Astrocyte (in vitro differentiated cells and primary cell): Measurements from ENCODE around the gene UNC5CL. TPM values are rescaled to one million over a fixed set of nuclear protein-coding genes. Genes with fewer than 3 reads are reported as not detected.

Experiments
- DNase-seq: peaks from one replicate; pipeline ENCODE4 v3.0.0-alpha.2; 2010; ENCODE audit warnings: low read depth
- FAIRE-seq: peaks from 2 replicates; lab custom pipeline; 2011; peaks lifted over from hg19 to GRCh38; lab: Jason Lieb, UNC
- H2AFZ ChIP-seq: 2 replicates; pipeline ENCODE4 v1.6.0; 2012; ENCODE audit warnings: low read depth, low read length, inconsistent platforms
- H3K27ac ChIP-seq: 2 replicates; pipeline ENCODE4 v1.5.1; 2011; ENCODE audit warnings: low read depth, low read length, inconsistent platforms
- H3K27me3 ChIP-seq: 2 replicates; pipeline ENCODE4 v1.6.0; 2011; ENCODE audit warnings: low read length, inconsistent platforms; ENCODE audit not compliant: insufficient read depth
- H3K36me3 ChIP-seq: 2 replicates; pipeline ENCODE4 v1.5.1; 2011; ENCODE audit warnings: low read length, inconsistent platforms; ENCODE audit not compliant: insufficient read depth
- H3K4me1 ChIP-seq: 2 replicates; pipeline ENCODE4 v1.5.1; 2011; ENCODE audit warnings: low read length, inconsistent platforms; ENCODE audit not compliant: insufficient read depth
- H3K4me2 ChIP-seq: 2 replicates; pipeline ENCODE4 v1.6.0; 2012; ENCODE audit warnings: low read length, inconsistent platforms
- H3K4me3 ChIP-seq: 2 replicates; pipeline ENCODE4 v1.5.1; 2011; ENCODE audit warnings: low read depth, mild to moderate bottlenecking, low read length, inconsistent platforms; ENCODE audit not compliant: insufficient read depth
- H3K79me2 ChIP-seq: 2 replicates; pipeline ENCODE4 v1.6.0; 2012; ENCODE audit warnings: mild to moderate bottlenecking, low read length, inconsistent platforms; ENCODE audit not compliant: insufficient read depth
- H3K9ac ChIP-seq: 2 replicates; pipeline ENCODE4 v1.6.0; 2012; ENCODE audit warnings: mild to moderate bottlenecking, low read length, inconsistent platforms
- H3K9me3 ChIP-seq: 2 replicates; pipeline ENCODE4 v1.5.1; 2012; ENCODE audit warnings: low read depth, mild to moderate bottlenecking, low read length, inconsistent platforms; ENCODE audit not compliant: insufficient read depth
- H4K20me1 ChIP-seq: 2 replicates; pipeline ENCODE4 v1.6.0; 2012; ENCODE audit warnings: low read length, inconsistent platforms; ENCODE audit not compliant: insufficient read depth
- H3K27ac Mint-ChIP-seq: one replicate; pipeline ENCODE4 v1.8.0; 2021; ENCODE audit warnings: mild to moderate bottlenecking, mixed read lengths; ENCODE audit not compliant: unreplicated experiment
- H3K27me3 Mint-ChIP-seq: one replicate; pipeline ENCODE4 v1.8.0; 2021; ENCODE audit warnings: low read depth, mixed read lengths; ENCODE audit not compliant: unreplicated experiment
- H3K36me3 Mint-ChIP-seq: one replicate; pipeline ENCODE4 v1.8.0; 2021; ENCODE audit warnings: low read depth, mixed read lengths; ENCODE audit not compliant: unreplicated experiment
- H3K4me1 Mint-ChIP-seq: one replicate; pipeline ENCODE4 v1.8.0; 2021; ENCODE audit warnings: low read depth, mixed read lengths; ENCODE audit not compliant: unreplicated experiment
- H3K4me3 Mint-ChIP-seq: one replicate; pipeline ENCODE4 v1.8.0; 2021; ENCODE audit warnings: mild to moderate bottlenecking, moderate library complexity, mixed read lengths; ENCODE audit not compliant: unreplicated experiment
- H3K9me3 Mint-ChIP-seq: one replicate; pipeline ENCODE4 v1.8.0; 2021; ENCODE audit warnings: mild to moderate bottlenecking, mixed read lengths; ENCODE audit not compliant: unreplicated experiment
- EZH2 ChIP-seq: IDR thresholded peaks from 2 replicates; pipeline ENCODE4 v1.6.1; 2012; ENCODE audit warnings: mild to moderate bottlenecking, low read length, inconsistent platforms; ENCODE audit not compliant: insufficient read depth
- total RNA-seq: library from RNA; stranded (reverse); gene quantifications from 2 replicates; pipeline ENCODE4 v1.2.1, GENCODE V29; 2021
- TF ChIP-seq, protein P1 (sequence below): IDR thresholded peaks from 2 replicates; pipeline ENCODE4 v1.5.1; 2011; ENCODE audit warnings: low read depth, mild to moderate bottlenecking, inconsistent platforms, low read length, moderate library complexity; ENCODE audit not compliant: insufficient read depth

The UNC5CL gene
- total RNA-seq, 1 donor from 2014 or later = 0.27 TPM

DNA sequence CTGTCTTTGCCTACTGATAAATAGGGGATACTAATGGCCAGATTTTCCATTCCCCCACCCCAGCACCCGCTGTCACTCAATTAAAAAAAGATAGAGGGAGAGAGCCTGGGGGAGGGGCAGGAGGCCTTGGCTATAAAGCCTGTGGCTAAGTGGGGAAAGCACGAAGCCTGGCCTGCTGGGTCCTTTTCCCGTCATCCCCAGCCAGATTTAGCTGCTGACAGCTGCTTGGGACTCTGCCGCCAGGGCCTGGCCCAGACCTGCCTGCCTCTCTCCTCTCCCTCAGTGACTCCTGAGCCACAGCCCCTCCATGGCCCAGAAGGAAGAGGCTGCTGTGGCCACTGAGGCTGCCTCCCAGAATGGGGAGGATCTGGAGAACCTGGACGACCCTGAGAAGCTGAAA is 14.0 kb upstream of the UNC5CL start, which contains the start of gene APOBEC2:
Gene APOBEC2 (plus strand): TSS at position 162 of the 400 bp plus-strand sequence. CDS start 146 bp downstream, at position 308.
- Histone ChIP-seq H3K9ac (no peak within 1 kb of the TSS), H3K4me1 (no peaks in the 10 kb centered on the region), H3K27ac (no peak within 1 kb of the TSS), H3K4me3 (no peak within 1 kb of the TSS), H3K79me2 (no peaks in the 10 kb centered on the region), H3K9me3 (no peaks in the 10 kb centered on the region), H3K27me3 (no peaks in the 10 kb centered on the region), H2AFZ (no peak within 1 kb of the TSS), H3K36me3 (no peaks in the 10 kb centered on the region), H4K20me1 (no peaks in the 10 kb centered on the region), H3K4me2 (no peak within 1 kb of the TSS)
- Mint-ChIP-seq H3K27ac (no peak within 1 kb of the TSS), H3K4me3 (no peak within 1 kb of the TSS), H3K27me3 (peaks cover 3% of the 10 kb centered on the region), H3K36me3 (no peaks in the 10 kb centered on the region), H3K9me3 (peaks cover 2% of the 10 kb centered on the region), H3K4me1 (peaks cover 17% of the 10 kb centered on the region)
- FAIRE-seq (no peak), DNase-seq (no peak)
- no peak for TF ChIP-seq EZH2
- TF ChIP-seq, protein P1, sequence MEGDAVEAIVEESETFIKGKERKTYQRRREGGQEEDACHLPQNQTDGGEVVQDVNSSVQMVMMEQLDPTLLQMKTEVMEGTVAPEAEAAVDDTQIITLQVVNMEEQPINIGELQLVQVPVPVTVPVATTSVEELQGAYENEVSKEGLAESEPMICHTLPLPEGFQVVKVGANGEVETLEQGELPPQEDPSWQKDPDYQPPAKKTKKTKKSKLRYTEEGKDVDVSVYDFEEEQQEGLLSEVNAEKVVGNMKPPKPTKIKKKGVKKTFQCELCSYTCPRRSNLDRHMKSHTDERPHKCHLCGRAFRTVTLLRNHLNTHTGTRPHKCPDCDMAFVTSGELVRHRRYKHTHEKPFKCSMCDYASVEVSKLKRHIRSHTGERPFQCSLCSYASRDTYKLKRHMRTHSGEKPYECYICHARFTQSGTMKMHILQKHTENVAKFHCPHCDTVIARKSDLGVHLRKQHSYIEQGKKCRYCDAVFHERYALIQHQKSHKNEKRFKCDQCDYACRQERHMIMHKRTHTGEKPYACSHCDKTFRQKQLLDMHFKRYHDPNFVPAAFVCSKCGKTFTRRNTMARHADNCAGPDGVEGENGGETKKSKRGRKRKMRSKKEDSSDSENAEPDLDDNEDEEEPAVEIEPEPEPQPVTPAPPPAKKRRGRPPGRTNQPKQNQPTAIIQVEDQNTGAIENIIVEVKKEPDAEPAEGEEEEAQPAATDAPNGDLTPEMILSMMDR = no peak

DNA sequence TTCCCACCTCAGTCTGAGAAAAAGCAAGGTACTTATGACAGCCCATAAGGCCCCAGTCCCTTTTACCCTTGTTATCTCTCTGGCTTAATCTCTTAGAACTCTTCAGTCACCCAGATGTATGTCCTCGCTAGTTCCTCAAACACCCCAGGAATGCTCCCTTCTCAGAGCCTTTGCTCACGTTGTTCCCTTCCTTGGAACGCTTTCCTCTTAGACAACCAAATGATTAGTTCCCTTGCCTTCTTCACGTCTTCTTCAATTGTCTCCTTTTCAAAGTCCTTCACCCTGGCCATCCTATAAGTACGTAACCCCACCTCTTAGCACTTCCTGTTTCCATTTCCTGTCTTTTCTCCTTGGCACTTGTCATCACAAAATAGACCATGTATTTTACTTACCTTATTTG is 12.9 kb upstream of the UNC5CL start:
- Mint-ChIP-seq H3K9me3 (peaks cover 2% of the 10 kb centered on the region), H3K27ac (no peak overlapping the region), H3K27me3 (peaks cover 7% of the 10 kb centered on the region), H3K4me1 (peaks cover 17% of the 10 kb centered on the region), H3K4me3 (no peak overlapping the region), H3K36me3 (no peaks in the 10 kb centered on the region)
- Histone ChIP-seq H3K27ac (no peak overlapping the region), H3K9ac (no peak overlapping the region), H3K9me3 (no peaks in the 10 kb centered on the region), H4K20me1 (no peaks in the 10 kb centered on the region), H3K79me2 (no peaks in the 10 kb centered on the region), H3K4me2 (no peak overlapping the region), H3K4me1 (no peaks in the 10 kb centered on the region), H3K4me3 (no peak overlapping the region), H3K36me3 (no peaks in the 10 kb centered on the region), H2AFZ (no peak overlapping the region), H3K27me3 (no peaks in the 10 kb centered on the region)
- TF ChIP-seq, protein P1 = no peak
- no peak for TF ChIP-seq EZH2
- FAIRE-seq (no peak), DNase-seq (no peak)

DNA sequence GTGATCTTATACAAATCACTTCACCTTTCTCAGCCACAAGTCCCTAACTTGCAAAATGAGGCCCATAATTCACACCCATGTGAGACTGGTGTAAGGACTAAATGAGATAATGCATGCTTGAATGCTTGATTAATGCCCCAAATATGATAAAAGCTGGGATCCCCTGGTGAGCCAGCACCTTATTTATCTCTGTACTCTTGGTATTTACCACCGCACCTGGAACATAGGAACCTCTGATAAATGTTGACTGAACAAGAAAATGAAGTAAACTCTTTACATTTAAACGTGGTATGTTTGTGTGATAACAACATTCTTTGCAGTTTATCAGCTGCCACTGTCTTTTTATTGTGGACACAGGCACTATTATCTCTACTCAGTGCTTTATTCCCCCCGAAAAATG is 11.5 kb upstream of the UNC5CL start:
- H3K9me3 Mint-ChIP-seq = no peaks in the 10 kb centered on the region
- Histone ChIP-seq H3K79me2 (no peaks in the 10 kb centered on the region), H4K20me1 (no peaks in the 10 kb centered on the region), H3K27me3 (no peaks in the 10 kb centered on the region), H3K4me1 (no peaks in the 10 kb centered on the region), H3K27ac (no peak overlapping the region), H3K4me3 (no peak overlapping the region), H3K4me2 (no peak overlapping the region), H3K9me3 (no peaks in the 10 kb centered on the region), H3K9ac (no peak overlapping the region), H3K36me3 (no peaks in the 10 kb centered on the region), H2AFZ (no peak overlapping the region)
- DNase-seq (no peak), FAIRE-seq (no peak)
- H3K27ac Mint-ChIP-seq = no peak overlapping the region
- H3K4me1 Mint-ChIP-seq = peaks cover 17% of the 10 kb centered on the region
- H3K4me3 Mint-ChIP-seq = no peak overlapping the region
- H3K27me3 Mint-ChIP-seq = peaks cover 6% of the 10 kb centered on the region
- H3K36me3 Mint-ChIP-seq = no peaks in the 10 kb centered on the region
- TF ChIP-seq, protein P1 = no peak
- TF ChIP-seq EZH2 = no peak
